Stimulated activated CD8-positive, alpha-beta memory T cell treated with anti-CD3 and anti-CD28 coated beads, Interleukin-2, amount 100 ng/mL, for 48 hours (primary cell): ENCODE measurements around the gene KIF15.
"Not testable (repeated sequence)": the region's sequence is repeated elsewhere in the genome, so short reads cannot be mapped to it uniquely, and the experiment has no call there.

Source experiments
- DNase-seq, 2 donors: peaks; one replicate each; pipeline ENCODE4 v3.0.0-alpha.2; 2020; ENCODE audit warnings: low read depth in 2 of 2

Gene KIF15

DNA sequence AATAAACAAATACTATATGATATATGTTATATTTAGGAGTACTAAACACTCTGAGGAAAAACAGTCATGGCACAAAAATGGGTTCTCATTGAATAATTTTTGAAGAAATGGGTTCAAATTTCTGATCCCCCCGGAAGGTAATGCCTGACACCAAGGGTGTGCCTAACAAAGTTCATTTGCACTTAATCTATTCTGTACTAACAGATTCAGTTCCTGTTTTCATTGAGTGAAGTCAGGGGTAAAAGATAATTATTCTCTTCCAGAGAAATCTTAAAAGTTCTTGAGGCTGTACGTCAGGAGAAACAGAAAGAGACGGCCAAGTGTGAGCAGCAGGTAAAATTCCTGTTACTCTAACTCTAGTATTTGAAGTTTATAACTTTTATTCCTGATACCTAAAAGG lies 65.6 kb downstream of the KIF15 start:
- DNase-seq = no peak

DNA sequence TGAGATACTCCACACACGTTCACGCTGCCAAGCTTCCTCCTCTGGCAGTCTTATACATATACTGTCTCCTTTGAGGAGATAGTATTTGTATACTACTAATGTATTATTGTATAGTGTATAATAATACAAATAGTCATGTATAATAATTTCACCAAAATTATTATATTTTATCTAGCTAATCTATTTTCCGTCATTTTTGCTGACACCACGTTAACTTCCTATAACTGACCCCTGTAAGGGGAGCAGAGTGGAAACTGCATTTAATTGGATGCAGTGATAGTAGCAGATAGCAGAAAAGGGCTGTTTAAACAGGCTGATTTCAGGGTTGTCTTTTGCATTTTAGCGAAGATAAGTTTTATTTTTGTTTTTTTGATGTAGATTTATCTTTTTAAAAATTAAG lies 69.6 kb downstream of the KIF15 start:
- no peak for DNase-seq

DNA sequence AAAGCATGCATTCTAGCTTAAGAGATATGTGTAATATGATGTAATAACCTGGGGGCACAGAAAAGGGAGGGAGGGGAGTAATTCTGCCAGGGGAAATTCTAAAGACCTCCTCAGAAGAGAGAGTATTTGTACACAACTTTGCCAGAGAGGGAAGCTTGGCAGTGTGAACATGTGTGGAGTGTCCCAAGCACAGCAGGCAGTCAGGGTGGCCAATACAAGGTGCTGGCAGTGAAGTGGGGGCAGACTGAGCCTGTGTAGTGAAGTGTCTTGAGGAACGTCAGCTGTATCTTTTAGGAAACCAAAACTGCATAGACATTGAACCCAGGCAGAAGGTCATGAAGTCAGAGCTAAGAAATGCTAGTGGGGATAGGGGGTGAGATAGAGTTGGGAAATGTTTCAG lies 70.4 kb downstream of the KIF15 start:
- DNase-seq = no peak

DNA sequence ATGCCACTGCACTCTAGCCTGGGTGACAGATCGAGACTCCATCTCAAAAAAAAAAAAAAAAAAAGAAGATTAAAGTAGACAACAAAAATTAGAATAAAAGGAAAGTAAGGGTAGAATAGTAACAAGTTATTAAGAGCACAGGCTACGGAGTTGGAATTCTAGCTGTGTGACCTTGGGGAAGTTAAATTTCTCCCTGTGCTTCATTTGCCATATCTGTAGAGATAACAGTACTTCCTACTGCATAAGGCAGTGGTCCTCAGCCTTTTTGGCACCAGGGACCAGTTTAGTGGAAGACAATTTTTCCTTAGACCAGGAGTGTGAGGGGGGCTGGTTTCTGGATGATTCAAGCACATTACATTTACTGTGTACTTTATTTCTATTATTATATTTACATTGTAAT lies 71.4 kb downstream of the KIF15 start:
- DNase-seq = no peak

DNA sequence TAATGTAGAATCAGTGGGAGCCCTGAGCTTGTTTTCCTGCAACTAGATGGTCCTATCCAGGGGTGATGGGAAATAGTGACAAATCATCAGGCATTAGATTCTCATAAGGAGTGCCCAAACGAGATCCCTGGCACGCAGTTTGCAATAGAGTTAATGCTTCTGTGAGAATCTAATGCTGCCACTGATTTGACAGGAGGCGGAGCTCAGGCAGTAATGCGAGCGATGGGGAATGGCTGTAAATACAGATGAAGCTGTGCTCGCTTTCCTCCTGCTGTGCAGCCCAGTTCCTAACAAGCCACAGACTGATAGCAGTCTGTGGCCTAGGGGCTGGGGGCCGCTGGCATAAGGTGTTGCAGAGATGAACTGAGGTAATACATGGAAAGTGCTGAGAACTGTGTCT lies 71.8 kb downstream of the KIF15 start:
- DNase-seq = no peak

DNA sequence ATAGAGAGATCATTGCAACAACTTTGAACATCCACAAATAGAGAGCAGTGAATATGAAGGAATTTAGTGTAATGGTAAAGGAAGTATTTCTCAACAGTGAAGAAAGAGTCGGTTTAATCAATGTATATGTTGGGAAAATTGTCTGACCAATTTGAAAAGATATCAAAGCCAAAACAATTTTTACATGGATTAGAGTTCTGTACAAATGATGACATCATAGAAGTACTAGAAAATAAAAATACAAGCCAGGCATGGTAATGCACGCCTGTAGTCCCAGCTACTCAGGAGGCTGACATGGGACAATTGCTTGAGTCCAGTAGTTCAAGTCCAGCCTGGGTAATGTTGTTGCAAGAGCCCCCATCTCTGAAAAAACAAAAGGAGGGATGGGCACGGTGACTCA lies 74.1 kb downstream of the KIF15 start:
- no peak for DNase-seq

DNA sequence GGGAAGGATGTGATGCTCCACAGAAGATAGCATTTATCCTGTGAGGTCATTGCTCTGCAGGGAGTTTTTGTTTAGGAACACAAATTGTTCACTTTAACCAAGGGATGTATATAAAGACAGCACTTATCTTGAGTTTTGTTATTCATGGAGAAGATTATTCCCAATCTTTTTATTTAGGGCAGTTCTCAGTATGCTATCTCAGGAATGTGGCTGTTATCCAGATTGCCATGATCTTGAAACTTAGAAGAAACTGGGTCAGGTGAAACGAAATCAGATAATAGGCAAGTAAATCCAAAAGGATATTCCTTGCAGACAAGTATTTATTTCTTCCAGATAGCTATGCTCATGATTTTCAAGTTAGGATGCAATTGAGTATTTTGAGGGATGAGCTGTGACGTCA lies 80.8 kb downstream of the KIF15 start:
- no peak for DNase-seq

DNA sequence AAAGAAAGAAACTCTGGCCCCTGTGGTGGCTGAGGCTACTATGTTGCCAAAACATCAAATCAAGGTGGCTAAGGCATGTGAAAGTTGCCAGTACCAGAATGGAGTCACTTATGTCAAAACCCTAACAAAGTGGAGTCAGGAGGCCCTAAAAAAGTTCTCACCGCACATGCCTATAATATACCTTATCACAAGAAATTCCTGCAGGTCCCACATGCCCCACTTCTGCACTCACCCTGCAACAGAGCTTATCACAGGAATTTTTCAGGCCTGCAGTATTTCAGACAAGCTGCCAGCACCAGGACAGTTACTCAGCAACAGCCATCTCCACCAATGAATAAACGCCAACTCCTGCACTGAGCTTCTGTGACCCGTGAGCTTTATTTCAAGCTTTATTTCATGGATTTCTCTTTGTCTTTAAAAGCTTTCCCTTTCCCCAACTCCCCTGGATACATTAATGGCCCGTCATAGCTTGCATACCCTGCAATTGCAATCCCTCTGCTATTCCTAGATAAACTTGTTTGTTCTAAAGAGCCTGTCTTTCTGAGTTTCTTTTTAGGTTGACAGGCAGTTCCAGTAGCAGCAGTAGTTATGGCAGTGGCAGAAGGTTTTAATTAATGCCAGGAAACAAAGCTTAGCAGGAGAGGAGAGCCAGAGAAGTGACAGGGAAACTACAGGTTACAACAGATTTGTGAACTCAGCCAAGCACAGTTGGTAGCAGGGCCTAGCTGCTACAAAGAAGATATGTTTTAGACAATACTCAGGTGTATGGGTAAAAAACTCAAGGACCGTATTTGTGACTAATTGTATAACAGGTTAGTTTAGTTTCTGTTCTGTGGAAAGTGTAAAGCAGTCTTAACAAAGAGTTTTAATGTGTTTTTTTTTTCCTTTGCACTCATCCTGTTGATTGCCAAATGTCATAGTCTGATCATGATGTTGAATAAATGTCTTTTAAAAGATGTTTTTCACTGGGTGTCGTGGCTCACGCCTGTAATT lies 84.2 kb downstream of the KIF15 start:
- DNase-seq = no peak

DNA sequence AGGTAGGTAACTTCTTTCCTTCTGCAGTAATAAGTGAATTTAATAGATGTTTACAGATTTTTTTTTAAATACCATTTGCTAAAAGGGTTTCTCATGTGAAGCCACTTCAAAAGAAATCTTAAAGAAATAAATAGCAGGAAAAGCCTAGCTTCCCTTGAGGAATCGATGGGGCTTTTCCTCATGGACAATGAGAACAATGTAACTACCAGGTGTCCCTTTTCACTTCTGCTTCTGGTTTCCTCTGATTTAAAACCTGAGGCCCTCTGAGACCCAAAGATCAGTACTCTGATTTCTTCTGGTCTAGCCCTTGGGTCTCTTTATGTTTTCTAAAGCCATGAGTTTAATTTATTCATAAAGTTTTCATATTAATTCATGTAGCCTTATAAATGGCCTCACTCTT lies 87.0 kb downstream of the KIF15 start:
- no peak for DNase-seq

- not testable (repeated sequence) for DNase-seq
Observed at GRCh38 chr3:44856663-44857062, 95.1 kb downstream of the KIF15 start.

DNA sequence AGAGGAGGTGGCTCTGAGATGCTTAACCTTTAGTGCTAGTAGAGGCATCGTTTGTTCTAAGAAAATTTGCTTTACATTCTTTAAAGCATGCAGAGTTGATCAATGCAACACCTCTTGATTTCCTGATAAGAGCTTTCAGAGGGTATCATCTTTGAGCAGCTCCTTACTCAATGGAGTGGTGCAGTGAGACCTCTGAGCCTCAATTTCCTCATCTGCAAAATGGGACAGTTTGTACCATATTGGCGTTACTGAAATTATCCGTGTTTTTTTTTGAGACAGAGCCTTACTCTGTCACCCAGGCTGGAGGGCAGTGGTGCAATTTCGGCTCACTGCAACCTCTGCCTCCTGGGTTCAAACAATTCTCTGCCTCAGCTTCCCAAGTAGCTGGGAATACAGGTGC lies 98.5 kb downstream of the KIF15 start:
- DNase-seq = no peak

DNA sequence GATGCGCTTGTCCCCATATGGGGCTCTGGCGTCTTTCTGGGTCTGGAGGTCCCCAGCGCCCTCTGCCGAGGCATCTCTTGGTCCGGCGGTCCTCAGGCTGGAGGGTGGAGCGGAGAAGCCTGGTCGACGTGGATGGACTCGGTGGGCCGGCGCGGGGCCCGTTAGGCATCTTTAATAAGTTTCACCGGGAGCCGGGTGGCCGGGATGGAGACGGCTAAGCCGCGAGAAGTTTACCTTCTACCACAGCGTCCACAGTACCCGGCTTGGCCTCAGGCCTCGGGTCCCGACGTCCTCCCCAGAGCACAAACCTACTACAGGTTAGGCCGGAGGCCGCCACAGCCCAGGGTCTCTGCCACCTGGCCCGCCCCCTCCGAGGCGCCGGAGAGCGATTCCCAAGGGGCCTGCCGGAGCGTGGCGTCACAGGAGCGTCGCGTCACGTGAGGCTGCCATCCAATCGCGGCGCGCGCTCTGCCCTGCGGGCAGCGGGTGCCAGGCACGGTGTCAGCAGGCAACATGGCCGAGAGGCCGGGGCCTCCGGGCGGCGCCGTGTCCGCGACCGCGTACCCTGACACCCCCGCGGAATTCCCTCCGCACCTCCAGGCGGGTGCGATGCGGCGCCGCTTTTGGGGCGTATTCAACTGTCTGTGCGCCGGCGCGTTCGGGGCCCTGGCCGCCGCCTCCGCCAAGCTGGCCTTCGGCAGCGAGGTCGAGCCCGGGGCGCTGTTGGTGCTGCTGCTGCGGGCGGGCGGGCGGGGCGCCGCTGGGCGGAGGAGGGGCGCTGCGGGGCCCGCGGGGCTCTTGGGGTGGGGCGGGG lies 100.0 kb downstream of the KIF15 start, which contains the start of gene TMEM42:
TSS of gene TMEM42 (plus strand) at position 501 of the 814 bp plus-strand sequence. CDS start at position 514, 13 bp downstream.
- peak; percentile 79 to 80 for DNase-seq

DNA sequence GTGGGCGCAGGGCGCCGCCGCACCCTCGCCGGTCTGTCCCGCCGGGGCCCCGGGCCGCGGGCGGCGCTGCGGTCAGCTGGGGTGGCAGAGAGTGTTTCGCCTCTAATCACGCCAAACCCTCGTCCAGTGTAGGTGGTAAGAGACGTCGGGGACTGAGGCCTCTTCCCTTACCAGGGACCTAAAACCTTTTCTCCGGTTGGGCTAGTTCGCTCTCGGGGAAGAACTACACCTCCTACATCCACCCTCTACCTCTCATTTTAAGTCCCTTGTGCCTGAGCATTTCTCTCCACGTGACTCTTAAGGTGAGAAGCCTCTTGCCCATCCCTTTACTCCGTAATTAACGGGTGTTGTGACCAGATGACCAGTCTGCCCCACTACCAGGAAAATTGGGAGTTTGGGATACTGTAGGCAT lies 100.6 kb downstream of the KIF15 start:
- no peak for DNase-seq

- no peak for DNase-seq
Observed at GRCh38 chr3:44865272-44866035, 103.9 kb downstream of the KIF15 start.

DNA sequence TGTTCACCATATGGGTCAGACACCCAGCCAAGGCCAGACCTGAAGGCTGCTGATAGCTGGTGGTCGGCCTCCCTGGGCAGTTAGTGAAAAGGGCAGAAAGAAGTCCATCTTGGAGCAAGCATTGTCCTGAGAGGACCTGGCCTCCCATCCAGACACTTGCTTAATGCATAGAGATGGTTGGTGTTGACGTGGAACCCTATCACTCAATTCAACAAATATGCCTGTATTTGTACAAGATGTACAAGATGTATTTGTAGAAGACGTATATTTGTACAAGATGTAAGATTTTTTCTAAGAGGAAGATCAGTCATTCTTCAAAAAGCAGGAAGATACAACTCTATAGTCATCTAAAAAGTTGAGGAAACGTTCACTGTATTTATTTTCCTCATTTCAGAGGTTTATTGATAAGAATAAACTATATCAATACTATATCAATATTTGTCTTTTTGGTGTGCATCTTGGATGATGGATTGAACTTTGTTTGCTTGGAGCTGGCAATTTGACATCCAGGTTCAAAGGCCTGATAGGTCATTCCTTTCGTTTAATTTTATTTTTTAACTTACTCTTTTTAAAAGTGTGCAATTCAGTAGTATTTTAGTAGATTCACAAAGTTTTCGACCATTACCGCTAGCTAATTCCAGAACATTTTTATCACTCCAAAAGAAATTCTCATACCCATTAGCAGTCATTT lies 106.0 kb downstream of the KIF15 start:
- no peak for DNase-seq

DNA sequence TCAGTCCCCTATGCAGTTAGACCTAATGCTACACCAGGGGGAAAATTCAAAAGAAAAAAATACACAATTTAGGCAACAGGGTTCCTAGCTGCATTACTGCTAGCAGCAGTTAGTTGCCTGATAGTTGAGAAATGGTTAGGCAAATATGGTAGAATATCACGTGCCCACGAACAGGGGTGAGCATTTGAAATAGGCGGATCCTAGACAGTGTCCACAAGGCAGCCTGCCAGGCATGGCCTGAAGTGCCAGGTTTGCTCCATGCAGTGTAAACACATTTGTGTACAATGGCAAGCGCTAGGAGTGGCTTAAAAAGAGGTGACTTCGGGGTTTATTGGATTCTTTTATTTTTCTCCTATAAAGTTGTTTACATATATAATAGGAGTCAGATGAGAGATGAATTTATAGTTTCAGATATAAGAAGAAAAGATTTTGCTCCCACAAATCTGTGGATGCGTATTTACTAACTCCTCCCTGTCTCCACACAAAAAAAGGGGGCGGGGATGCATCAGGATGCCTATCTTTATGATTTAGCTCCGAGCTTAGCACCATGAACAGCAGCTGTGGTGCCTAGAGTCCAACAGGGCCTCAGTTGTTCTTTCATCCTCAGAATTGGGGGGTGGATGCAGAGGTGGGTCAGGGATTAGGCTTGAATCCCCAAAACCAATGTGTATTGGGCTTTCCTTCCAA lies 108.9 kb downstream of the KIF15 start:
- no peak for DNase-seq

DNA sequence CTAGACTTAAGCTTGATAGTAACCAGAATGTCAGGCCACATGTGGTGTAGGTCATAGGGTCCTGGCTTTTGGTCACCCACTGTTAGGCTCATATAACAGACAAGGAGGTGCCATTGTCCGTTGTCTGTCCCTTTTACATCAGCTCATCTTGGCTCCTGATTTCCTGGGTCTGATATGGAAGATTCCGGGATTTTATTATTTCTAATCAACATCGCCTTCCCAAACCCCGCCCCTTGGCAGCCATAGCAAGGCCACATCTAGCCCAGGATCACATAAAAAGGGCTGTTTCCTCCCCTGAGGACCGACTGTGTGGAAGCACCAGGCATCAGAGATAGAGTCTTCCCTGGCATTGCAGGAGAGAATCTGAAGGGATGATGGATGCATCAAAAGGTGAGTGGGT lies 112.7 kb downstream of the KIF15 start, which contains the start of gene TGM4:
TSS of gene TGM4 (plus strand) at position 301 of the 400 bp plus-strand sequence. CDS start at position 372, 71 bp downstream.
- no peak for DNase-seq

GRCh38 chr3:44875596-44875995 lies 114.0 kb downstream of the KIF15 start:
- no peak for DNase-seq

GRCh38 chr3:44877333-44877732 lies 115.7 kb downstream of the KIF15 start:
- DNase-seq = no peak

GRCh38 chr3:44880284-44880683 lies 118.7 kb downstream of the KIF15 start:
- no peak for DNase-seq
